Chondrocyte (in vitro differentiated cells): ENCODE data around the gene GGTLC1. TPM values are rescaled to one million over a fixed set of nuclear protein-coding genes. Genes with fewer than 3 reads are reported as not detected.

Source experiments
- DNase-seq: peaks from one replicate; pipeline ENCODE4 v3.0.0; 2021; ENCODE audit warnings: mixed read lengths, low spot score
- H3K27ac Mint-ChIP-seq: one replicate; pipeline ENCODE4 v1.8.0; 2021; ENCODE audit warnings: mild to moderate bottlenecking, moderate library complexity, mixed read lengths; ENCODE audit not compliant: unreplicated experiment
- H3K27me3 Mint-ChIP-seq: 2 replicates; pipeline ENCODE4 v1.8.0; 2021; ENCODE audit warnings: low read depth, mixed read lengths
- H3K36me3 Mint-ChIP-seq: 2 replicates; pipeline ENCODE4 v1.8.0; 2021; ENCODE audit warnings: low read depth, mixed read lengths
- H3K4me1 Mint-ChIP-seq: 2 replicates; pipeline ENCODE4 v1.8.0; 2021; ENCODE audit warnings: low read depth, mild to moderate bottlenecking, mixed read lengths
- H3K4me3 Mint-ChIP-seq: one replicate; pipeline ENCODE4 v1.8.0; 2021; ENCODE audit warnings: mild to moderate bottlenecking, moderate library complexity, mixed read lengths; ENCODE audit not compliant: unreplicated experiment
- H3K9me3 Mint-ChIP-seq: 2 replicates; pipeline ENCODE4 v1.8.0; 2021; ENCODE audit warnings: low read depth, mixed read lengths
- CTCF ChIP-seq: fragments of 200-600 bp; sonication (generic); IDR thresholded peaks from 2 replicates; pipeline ENCODE4 v1.5.0; 2021; ENCODE audit warnings: antibody characterized with exemption, mild to moderate bottlenecking, moderate library complexity
- total RNA-seq: library from RNA; stranded (reverse); gene quantifications from 3 replicates; pipeline ENCODE4 v1.2.1, GENCODE V29; 2021

GGTLC1 gene
- total RNA-seq, 1 donor from 2014 or later, result not detected

GRCh38 chr20:24013953-24014352 is 25.4 kb upstream of the GGTLC1 start:
- no peak for TF ChIP-seq CTCF
- Mint-ChIP-seq H3K4me1 (no peaks in the 10 kb centered on the region), H3K36me3 (no peaks in the 10 kb centered on the region), H3K27ac (no peak overlapping the region), H3K27me3 (peaks cover 40% of the 10 kb centered on the region), H3K9me3 (no peaks in the 10 kb centered on the region), H3K4me3 (no peak overlapping the region)
- no peak for DNase-seq

GRCh38 chr20:24011282-24011681 is 22.7 kb upstream of the GGTLC1 start:
- Mint-ChIP-seq H3K27me3 (peaks cover 29% of the 10 kb centered on the region), H3K27ac (no peak overlapping the region), H3K4me1 (no peaks in the 10 kb centered on the region), H3K36me3 (no peaks in the 10 kb centered on the region), H3K4me3 (no peak overlapping the region), H3K9me3 (no peaks in the 10 kb centered on the region)
- no peak for DNase-seq
- no peak for TF ChIP-seq CTCF

- H3K4me3 Mint-ChIP-seq, result no peak overlapping the region
- no peak for DNase-seq
- peaks cover 18% of the 10 kb centered on the region for H3K27me3 Mint-ChIP-seq
- no peaks in the 10 kb centered on the region for H3K4me1 Mint-ChIP-seq
- TF ChIP-seq CTCF, result no peak
- H3K9me3 Mint-ChIP-seq, result no peaks in the 10 kb centered on the region
- no peak overlapping the region for H3K27ac Mint-ChIP-seq
- no peaks in the 10 kb centered on the region for H3K36me3 Mint-ChIP-seq
These were observed 19.2 kb upstream of the GGTLC1 start for GRCh38 chr20:24007758-24008157.

- DNase-seq, result no peak
- no peaks in the 10 kb centered on the region for H3K36me3 Mint-ChIP-seq
- H3K4me3 Mint-ChIP-seq, result no peak overlapping the region
- no peaks in the 10 kb centered on the region for H3K9me3 Mint-ChIP-seq
- no peak overlapping the region for H3K27ac Mint-ChIP-seq
- no peaks in the 10 kb centered on the region for H3K4me1 Mint-ChIP-seq
- peaks cover 22% of the 10 kb centered on the region for H3K27me3 Mint-ChIP-seq
- TF ChIP-seq CTCF, result no peak
These were observed 18.6 kb upstream of the GGTLC1 start for GRCh38 chr20:24007073-24007595.

- Mint-ChIP-seq H3K9me3 (no peaks in the 10 kb centered on the region), H3K27ac (no peak overlapping the region), H3K4me1 (no peaks in the 10 kb centered on the region), H3K27me3 (peaks cover 24% of the 10 kb centered on the region), H3K4me3 (no peak overlapping the region), H3K36me3 (no peaks in the 10 kb centered on the region)
- TF ChIP-seq CTCF, result no peak
- DNase-seq, result no peak
These were observed 18.0 kb upstream of the GGTLC1 start for GRCh38 chr20:24006626-24007025.
